NCI-H82 (cell line): ENCODE data around the gene DDAH2.
A peak's percentile ranks its signal among the peaks of the same experiment; 100 is the strongest.

Experiments used
- DNase-seq: peaks from one replicate; lab custom pipeline; 2025; lab: John Stamatoyannopoulos, UW

DDAH2 gene, protein sequence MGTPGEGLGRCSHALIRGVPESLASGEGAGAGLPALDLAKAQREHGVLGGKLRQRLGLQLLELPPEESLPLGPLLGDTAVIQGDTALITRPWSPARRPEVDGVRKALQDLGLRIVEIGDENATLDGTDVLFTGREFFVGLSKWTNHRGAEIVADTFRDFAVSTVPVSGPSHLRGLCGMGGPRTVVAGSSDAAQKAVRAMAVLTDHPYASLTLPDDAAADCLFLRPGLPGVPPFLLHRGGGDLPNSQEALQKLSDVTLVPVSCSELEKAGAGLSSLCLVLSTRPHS

DNA sequence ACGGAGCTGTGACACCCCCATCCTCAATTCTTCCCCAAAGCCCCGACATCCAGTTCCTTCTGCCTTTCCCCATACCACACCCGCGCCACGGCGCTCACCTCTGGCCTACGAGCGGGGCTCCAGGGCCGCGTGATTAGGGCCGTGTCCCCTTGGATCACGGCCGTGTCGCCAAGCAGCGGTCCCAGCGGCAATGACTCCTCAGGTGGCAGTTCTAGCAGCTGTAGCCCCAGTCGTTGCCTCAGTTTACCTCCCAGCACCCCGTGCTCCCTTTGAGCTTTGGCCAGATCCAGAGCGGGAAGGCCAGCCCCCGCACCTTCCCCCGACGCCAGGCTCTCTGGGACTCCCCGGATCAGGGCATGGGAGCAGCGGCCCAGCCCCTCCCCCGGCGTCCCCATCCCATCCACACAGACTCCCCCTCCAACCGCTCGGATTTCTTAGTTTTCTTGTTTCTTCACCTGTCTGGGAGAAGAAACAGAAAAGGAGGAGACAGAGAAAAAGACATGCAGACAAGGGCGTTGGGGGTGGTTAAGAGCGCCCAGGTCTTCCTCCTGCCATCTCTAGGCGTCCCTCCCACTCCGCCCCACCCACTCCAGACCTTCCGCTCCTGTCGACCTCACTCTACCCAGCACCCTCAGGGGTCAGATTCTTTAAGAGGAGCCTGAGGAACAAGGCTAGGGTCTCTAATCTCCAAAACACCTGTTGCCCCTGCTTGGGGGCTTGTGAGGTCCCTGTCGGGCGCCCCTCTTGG, at the start of gene DDAH2:
DDAH2 (minus strand) TSS at position 533 of the 748 bp plus-strand sequence; CDS start at position 395, 138 bp downstream.
- no peak for DNase-seq

DNA sequence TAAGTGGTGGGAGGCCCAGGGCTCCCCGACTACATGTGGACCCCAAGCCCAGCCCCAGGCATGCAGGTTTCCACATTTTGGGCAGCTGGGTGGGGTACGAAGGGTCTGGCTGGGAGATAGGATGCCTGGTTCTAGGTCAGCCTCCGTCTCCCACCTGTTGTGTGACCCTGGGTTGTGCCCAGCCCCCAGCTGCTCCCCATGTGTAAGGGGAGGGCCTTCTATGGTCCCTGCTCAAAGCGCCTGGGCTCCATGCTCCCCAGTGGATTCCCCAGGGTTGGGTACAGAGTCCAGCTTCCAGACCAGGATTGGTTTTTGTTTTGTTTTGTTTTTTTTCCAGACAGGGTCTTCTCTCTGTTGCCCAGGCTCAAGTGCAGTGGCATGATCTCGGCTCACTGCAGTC, 49.1 kb upstream of the DDAH2 start:
- DNase-seq, result no peak

DNA sequence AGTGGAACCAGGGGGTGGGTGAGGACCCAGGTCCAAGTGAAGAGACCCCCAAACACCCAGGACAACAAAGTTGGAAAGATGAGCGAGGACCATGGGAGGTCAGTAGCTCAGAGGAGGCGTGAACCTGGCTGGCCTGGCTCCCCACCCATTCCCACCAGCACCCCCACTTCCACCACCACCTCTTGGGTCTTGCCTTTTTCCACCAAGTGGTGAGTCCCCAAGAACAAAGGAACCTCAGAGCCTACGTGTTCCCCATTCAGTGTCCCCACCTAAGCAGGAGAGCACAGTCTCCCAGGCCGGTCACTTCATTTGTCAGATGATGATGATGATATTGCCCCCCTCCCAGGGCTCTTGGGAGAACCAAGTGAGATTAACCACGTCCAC, 48.6 kb upstream of the DDAH2 start:
- no peak for DNase-seq

DNA sequence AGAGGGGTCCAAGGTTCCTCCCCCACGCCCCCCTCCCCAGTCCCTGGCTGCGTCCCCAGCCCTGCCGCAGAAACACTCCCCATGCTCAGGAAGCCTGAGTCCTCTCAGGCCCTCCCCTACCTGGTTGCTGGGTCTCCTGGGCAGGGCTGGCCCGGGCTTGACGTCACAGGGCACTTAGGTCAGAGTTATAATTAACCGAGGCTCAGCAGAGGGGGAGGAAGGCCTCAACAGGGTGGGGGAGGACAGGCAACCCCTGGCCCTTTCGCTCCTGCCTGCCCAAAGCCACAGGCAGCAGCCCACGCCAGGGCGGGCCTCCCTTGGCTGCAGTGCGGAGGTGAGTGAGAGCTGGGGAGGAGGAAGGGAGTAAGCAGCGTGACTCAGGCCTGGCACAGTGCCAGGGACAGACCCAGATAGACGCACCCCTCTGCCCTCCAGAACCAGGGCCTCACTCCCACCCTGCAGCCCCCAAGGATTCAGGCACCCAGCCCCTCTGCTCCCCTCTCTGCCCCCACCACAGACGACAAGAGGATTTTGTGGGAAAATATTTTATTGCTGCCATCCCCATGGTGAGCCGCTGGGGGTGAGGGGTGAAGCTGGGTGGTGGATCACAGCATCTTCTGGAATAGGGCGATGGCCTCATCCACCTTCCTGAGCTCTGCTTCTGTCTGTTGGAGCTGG, 48.0 kb upstream of the DDAH2 start, which contains the start of gene VWA7:
VWA7 (minus strand) TSS at position 340 of the 678 bp plus-strand sequence. CDS start 549 bp downstream, outside the sequence.
- peak; percentile 71 for DNase-seq

DNA sequence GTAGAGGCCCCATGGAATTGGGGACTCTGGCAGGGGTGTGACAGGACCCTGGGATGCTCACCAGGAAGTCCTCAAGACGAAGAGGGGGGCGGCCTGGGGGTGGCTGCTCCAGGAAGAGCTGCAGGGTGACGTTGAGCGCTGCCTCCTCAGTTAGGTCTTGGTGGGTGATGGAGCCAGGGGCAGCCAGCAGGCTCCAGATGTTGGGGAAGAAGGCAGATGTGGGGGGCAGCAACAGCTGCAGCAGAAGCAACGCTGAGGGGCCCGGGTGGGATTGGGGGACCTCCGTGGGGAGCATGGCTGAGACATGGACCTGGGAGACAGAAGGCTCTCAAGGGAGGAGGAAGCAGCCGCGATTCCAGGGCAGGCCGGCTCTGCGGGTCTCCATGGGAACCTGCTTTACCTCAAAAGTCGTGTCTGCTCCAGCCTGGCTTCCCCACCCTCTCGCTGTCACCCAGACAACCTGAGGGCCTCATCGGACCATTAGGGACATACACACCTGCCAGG, 47.4 kb upstream of the DDAH2 start:
- DNase-seq, result no peak

DNA sequence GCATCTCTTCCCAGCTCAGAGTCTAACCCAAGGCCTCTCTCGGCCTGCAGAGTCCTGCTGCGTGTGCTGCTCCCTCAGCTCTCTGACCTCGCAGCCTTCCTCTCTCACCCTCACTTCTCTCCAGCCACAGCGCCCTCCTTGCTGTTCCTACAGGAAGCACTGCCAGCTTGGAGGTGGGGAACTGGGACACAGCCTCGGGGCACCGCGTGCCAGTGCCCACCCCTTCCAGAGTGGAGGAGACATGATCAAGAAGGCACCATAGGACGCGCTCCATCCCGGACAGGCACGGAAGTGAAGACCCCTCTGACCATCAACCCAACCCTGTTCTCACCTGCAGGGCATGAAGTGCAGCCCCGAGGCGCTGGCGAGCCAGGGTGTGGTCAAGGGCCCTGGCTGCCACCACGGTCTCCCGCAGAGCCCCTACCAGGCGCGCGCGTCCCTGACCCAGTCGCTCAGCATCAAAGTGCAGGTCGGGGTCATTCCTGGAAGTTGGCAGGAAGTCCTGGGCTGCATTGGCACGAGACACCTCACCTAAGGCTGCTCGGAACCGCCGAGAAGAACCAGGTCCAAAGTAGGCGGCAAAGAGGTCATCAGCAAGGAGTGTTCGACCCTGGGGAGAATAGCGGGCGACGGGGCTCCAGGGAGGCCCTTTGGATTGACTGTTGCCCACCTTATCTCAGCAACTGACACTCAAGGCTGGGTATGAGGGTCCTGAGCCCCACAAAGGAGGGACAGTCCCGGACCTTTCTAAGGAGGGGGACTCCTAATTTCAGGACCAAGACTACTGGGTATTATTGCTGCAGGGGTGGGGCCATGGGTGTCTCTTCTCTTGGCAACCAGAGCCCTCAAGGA, 46.8 kb upstream of the DDAH2 start:
- no peak for DNase-seq

DNA sequence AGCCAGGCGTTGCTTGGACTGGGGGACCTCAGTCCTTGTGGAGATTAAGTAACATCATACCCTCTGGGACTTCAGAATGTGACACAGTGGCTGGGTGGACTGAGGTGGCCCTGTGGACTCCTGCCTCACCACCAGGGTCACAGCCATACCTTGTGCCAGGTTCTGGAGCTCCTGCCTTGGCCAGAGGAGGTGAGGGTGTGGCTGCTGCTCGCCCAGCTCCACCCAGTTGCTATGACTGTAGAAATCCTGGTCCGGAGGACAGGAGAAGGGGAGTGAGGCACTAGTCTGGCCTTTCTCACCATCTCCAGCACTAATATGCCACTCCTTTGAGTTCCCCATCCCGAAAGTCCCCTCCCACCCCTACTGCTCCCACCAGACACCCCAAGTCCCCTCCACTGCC, 46.1 kb upstream of the DDAH2 start:
- DNase-seq, result peak; percentile 26

DNA sequence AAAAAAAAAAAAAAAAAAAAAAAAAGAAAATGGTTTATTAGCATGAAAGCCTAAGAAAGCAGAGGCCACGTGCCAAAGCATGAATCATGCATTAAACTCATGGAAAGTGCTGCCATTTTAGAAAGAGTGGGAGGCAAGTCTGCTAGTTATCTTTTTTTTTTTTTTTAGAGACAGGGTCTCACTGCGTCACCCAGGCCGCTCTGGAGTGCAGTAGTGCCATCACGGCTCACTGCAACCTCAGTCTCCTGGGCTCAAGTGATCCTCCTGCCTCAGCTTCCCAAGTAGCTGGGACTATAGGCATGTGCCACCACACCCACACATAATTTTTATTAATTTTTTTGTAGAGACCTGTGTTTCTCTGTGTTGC, 42.9 kb upstream of the DDAH2 start:
- no peak for DNase-seq

DNA sequence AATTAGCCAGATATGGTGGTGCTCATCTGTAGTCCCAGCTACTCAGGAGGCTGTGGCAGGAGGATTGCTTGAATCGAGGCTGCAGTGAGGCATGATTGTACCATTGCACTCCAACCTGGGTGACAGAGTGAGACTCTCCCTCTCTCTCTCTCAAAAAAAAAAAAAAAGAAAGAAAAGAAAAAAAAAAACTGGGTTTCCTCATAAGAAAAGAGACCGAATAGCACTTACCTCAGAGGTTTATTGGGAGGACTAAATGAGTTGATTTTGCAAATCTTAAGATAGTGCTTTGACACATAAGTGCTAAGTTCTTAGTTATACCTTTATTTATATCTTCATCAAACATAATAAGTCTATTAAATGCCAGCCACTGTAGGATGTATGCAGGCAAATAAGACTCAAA, 41.8 kb upstream of the DDAH2 start:
- DNase-seq, result no peak

DNA sequence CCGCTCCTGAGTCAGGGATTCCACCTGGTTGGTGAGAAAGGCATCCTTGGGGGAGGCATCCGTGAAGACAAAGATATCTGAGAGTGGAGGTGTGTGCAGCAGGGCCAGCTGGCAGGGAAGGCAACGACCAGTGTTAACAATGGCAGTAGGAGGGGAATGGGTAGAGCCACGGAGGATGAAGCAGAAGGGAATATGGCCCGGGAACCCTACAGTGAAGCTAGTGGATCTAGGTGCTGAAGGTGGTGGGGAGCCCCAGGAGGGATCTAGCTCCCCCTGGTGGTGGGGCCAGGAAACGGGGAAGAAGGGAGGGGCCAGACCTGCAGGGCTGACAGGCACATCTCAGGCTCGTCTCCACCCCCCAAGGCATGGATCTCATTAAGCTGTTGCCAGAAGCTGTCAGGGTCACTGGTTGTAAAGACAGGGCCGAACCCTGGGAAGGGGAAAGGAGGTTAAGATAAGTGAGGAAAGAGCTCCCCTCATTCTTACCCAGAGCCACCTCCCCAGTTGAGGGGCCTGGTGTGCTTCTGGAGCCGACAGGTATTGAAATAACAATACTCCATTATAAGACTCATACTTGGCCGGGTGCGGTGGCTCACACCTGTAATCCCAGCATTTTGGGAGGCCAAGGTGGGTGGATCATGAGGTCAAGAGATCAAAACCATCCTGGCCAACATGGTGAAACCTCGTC, 40.7 kb upstream of the DDAH2 start:
- peak; percentile 94 for DNase-seq

DNA sequence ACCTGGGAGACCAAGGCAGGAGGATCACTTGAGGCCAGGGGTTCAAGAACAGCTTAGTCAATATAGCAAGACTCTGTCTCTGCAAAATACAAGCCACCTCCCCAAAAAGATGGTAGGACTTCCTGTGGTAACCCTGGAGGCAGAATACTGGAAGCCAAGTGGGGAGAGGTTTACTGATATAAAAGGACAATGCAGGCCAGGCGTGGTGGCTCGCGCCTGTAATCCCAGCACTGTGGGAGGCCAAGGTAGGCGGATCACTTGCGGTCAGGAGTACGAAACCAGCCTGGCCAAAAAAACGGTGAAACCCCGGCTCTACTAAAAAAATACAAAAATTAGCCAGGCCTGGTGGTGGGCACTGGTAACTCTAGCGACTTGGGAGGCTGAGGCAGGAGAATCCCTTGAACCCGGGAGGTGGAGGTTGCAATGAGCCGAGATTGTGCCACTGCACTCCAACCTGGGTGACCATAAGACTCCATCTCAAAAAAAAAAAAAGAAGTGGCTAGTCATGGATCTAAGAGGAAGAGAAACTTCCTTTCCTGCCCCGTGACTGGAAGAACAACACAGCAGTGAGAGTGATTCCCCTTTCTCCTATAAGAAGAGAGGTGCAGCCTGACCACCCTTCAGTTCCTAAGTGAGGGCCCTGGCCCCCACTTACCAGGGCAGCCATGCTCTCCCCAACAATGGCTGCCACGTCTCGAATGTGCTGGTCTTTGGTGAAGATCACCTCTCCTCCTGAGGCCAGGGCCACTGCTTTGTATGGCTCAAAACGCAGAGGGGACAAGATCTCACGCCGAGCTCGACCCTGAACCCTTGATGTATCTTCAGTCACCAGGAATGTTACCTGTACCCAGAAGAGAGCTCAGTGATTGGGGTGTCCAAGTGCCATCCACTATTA, 39.5 kb upstream of the DDAH2 start:
- DNase-seq, result no peak

DNA sequence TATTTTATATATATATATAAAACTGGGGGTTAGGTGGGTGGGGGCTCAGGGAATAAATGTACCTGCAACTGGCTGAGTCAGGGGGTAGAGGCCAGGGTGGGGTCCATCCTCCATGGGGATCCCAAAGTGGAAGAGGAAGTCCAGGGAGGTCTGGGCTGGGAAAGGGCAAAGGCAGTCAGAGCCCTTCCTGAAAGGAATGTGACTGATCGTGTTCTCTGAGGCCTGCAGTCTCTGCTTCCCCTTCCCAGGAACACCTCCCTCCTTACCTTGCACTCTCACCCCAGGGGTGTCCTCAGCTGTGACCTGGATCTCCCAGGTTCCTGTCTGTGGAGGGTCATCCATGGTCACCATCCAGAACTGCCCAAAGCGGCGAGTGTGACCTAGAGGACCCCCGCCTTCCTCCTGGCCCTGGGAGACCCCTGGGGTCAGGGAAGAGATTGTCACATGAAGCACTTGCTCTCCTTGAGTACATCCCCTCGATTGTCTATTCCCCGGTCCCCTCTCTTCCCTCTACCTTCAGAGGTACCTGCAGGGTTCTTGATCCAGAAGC, 38.1 kb upstream of the DDAH2 start:
- DNase-seq, result no peak

DNA sequence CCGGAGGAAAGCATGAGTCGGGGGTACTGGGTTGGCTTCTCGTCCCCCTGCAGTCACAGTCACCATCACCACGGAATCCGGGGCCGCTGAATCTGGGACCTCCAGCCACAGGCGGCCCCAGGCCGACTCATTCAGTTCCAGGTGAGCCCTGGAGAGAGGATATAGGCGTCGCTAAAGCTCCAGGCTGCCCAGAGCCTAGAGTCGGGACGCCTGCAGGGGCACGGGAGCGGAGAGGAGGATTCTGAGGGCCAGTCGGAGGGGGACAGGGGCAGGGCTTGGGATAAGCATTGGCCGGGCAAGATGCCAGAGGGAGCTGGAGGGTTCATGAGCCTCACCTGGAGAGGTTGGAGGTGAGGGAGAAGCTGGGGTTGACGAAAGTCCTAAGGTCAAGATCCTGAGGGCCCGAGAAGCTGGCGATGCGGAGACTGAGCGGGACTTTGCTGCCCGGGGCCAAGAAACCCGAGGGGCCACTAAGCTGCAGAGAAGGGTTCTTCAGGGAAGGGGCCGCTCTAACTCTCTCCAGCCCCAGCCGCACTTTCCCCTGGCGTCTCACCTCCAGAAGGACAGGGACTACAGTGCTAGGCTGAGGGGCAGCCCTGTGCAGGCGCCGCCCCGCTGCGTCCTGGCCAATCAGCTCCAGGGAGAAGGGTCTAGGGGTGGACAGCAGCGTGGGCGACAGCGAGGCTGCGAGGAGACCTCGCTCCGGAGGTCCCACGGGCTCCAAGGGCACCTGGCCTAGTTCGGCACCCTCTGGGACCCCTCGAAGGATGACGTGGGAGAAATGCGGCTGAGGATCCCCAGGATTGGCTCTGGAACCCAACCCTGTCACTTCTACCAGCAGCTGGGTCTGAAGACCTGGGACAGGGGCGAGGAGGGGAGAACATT, 37.1 kb upstream of the DDAH2 start:
- peak; percentile 77 for DNase-seq

DNA sequence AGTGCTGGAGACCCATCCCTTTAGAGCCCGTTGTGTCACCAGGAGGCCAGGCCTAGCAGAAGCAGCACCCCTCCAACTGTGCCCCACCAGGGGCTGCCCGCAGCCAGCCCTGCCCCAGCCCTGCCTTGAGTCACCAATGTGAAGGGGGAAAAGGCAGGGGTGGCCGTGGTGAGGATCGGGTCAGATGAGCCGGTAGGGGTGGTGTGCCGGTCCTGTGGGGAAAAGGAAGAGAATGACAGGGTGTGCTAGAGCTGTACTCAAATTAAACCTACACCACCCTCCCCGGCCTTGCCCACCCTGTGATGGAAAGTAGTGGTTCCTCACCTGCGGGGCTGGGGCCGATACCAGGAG, 36.4 kb upstream of the DDAH2 start:
- no peak for DNase-seq

DNA sequence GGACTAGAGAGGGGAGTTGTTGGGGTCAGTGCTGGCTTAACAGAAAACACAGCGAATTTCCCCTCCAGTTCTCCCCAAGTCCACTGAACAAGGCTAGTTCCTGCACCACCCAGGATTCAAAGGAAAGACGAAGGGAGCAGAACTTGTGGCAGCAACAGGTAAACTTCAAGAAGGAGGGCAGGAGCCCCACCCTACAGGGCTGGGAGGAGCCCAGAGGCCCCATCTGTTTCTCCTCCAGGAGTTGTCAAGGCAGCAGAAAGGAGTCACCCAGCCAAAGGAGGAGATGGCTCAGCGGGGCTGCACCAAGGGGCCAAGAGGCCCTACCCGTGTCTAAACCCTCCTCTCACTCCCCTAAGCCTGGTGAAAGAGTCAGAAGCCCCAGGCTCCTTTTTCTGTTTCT, 35.1 kb upstream of the DDAH2 start:
- peak; percentile 25 for DNase-seq

DNA sequence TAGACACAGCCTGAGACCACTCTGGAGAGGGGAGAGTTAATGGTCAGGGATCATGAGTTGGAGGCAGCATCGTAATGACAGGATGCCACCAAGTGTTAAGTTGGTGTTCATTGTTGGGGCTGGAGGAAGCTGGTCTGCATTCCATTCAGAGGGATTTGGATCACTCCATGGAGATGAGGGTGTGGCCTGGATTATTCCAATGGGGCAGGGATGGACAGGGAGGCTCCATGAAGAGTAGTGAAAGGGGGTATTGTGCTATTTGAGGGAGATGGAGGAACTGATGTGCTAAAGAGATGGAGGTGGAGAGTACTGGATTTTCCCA, 34.5 kb upstream of the DDAH2 start:
- peak; percentile 70 for DNase-seq

DNA sequence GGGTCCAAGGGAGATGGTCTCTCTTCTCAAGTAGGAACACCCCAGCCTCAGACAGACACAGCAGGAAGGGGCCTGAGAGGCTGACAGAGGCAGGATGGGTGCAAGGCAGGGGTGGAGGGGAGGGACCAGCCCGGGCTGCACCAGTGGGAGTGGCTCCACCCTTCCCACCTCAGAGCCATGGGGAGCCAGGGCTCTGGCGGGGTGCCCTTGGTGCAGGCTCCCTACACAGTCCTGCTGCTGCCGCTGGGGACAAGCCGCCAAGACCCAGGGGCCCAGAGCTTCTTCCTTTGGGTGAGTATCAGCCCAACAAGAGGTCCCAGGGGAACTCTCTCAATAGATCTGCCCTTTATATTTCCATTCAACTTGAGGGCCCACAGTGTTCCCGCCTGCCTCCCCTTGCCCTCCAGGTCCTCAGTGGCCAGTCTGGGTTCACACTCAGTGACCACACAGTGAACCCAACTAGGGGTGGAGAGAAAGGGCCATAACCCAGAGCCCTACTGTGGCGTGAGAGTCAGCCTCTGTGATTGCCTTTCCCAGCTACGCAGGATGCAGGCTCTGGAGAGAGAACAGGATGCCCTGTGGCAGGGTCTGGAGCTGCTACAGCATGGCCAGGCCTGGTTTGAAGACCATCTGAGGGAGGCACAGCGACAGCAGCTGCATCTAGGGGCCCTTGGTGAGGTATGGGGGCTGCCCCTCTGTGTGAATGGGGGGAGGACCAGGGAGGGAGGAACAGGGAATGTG, 33.9 kb upstream of the DDAH2 start:
- DNase-seq, result no peak

DNA sequence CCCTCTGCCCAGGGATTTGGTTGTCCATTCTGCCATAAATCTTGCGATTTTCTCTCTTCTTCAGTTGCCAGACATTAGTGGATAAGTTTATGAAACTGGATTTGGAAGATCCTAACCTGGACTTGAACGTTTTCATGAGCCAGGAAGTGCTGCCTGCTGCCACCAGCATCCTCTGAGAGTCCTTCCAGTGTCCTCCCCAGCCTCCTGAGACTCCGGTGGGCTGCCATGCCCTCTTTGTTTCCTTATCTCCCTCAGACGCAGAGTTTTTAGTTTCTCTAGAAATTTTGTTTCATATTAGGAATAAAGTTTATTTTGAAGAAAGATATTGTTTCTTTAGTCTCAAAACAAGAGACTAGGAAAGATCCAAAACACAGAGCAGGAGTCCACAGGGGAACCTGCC, 33.3 kb upstream of the DDAH2 start, which contains the start of gene SAPCD1:
SAPCD1 (plus strand) TSS at position 301 of the 400 bp plus-strand sequence. CDS start 399 bp downstream, outside the sequence.
- no peak for DNase-seq
